NOMO-1 (cell line): ENCODE measurements around the gene MGMT.

Source experiments
- DNase-seq, 2 experiments: peaks; one replicate each; lab custom pipeline; 2025; ENCODE audit not compliant: unreplicated experiment in 2 of 2; lab: John Stamatoyannopoulos, UW

MGMT gene

DNA sequence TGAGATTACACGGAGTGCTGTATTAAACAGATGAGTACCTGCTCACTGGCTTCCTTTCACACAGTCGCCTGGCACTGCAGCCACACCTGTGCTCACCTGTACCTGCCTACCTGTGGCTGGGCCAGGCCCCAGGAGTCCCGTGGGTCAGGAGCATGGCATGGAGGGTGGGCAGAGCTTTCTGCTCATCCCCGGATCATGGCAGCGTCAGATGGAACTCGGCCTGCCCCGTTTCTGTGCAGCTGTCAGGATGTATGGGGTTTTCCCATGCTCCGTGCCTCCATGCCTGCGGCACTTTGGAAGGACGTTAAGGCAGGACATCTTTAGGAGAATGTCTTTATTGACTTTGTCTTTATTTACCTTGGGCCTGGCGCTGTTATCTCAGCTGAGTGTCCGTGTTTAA lies 112.2 kb downstream of the MGMT start:
- DNase-seq, result no peak

DNA sequence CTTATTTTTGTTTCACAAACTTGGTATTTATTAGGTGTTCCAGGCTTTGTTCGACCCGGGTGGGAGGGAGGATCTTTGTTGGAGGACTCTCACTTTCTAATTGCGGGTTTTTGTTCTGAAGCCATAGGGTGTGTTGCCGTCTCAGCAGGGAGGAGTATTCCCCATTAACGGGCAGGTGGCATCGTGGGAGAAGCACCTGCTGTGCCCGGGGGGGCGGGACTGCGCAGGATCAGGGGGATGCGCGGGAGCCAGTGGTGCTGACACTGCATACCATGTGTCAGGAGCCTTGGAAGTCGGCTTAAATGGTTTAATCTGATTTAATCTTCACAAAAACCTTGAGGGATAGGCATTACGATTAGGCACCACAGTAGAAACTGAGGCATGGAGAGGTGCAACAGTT lies 113.0 kb downstream of the MGMT start:
- DNase-seq, result no peak

DNA sequence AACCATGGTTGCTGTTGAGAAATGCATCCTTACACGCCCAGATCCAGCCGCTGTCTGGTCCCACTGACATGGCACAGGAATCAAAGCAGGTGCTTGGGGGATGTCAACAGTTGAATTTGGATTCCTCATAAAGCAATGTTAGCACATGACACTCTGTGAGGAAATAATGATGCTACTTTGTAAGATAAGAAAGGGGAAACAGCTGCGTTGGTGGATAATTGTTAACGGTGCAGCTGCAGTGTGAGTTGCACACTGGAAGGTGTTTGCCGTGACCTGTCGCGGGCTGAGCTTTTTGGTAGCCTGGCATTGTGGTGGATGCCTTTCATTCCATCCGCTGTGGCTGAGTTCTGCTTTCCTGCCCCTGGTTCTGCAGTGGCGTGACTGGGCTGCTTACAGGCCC lies 113.9 kb downstream of the MGMT start:
- DNase-seq, result no peak

DNA sequence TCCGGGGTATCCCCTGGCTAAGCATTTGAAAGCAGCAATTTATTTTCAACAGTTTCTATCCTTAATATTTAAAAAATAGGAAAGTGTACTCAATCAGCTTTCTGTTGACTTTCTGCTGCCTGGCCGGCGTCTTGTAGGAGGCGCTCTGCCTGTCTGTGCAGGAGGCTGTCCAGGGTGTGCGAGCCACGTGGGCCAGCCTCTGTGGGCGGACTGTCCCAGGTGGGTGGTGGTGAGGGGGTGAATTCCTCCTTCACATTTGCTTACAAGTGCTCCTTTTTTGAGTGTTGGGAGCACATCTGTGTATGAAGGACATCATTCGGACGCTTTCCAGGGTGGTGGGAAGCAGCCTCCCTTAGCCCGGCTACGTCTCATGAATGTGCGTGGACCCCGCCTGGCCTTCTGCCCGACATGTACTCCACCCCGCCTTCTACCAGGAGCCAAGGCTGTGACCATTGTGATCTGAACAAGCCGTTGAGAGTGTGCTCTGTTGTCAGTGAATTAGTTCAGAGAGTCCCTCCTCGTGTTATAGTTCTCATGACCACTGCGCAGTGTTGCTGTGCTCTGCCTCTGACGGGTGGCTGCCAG lies 114.9 kb downstream of the MGMT start:
- DNase-seq, result no peak

DNA sequence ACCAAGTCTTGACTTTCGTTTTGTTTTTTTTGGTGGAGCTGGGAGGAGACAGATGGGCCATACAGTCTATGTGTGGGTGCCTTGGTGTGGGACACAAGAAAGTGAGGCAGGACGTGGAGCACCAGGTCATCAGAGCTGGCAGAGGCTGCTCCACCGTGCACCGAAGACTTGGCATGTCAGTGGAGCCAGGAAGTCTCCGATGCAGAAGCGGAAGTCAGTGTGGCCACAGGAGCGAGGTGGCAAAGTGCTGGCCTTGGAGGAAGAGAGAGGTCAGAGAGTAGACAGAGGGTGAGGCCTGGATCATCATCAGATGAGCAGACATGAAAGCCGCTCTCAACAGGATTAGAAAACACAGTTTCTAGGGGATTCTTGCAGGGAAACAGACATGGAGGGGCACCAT lies 116.8 kb downstream of the MGMT start:
- no peak for DNase-seq

DNA sequence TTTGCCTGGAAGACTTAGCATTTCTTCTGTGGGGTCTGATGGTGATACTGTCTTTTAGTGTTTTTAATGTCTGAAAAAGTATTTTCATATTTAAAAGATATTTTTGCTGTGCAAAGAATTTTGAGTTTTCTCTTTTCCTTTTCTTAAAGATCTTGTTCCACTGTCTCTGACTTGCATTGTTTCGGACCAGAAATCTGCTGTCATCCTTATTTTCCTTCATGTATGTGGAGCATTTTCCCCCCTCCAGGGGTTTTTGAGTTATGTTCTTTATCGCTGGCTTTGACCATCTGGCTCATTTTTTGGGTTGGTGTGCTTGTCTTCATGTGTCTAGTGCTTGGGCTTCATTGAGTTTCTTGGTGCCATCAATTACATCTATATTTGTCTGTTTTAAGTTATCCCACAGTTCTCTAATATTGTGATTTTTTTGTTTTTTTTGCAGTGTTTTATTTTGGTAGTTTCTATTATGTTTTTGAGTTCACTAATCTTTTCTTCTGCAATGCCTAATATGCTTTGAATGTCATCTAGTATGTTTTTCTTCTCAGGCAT lies 119.9 kb downstream of the MGMT start:
- no peak for DNase-seq

DNA sequence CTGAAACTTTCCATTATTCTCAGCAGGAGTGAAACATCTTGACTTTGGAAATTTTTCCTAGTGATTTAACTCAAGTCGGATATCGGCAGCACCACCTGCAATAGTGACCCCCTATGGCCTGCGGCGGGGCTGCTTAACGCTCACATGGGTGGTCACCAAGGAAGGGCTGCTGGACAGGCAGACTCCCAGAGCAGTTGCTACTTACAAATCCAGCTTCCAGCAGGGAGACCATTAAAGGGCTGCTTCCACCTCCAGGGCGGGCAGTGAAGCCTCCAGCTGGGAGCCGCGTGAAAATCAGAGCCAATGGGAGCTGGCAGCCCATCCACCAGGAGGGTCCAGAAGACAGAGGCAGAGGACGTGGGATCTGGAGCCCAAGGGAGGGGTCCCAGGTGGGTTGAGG lies 122.5 kb downstream of the MGMT start:
- no peak for DNase-seq

DNA sequence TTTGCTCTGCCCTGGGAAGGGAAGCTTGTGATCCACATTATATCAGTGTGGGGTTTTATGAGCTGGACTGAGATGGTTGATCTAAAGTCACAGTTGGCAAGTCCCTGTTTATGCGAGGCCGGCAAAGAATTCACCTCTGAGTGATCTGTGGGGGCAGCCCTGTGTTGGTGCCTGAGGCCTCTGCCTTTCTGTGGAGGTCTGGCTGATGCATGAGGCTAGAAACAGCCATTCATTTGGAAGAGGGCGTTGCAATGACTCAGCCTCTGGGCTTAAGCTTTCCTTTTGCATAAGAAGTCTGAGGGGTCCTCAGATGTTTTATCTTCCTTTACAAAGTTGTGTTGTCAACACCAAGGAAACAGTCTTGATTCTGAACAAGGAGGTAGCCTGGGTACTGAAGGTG lies 126.9 kb downstream of the MGMT start:
- no peak for DNase-seq

DNA sequence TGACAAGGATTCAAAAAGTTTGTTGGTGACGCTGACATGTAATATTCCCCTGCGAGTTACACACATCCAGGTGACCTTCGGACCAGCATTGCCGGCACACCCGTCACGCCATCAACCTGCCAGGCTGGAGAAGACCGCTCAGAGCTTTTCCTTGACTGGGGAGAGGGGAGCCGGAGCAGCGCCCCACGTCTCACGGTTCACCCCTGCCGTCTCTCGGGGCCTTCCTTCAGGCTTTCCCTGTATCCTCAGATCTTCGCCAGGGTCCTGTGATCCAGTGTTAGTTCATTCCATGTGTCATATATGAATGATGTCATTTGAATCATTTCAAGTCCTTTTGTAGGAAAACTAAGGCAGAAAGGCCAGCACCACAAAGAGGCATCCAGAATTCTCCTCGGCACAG lies 127.8 kb downstream of the MGMT start:
- no peak for DNase-seq

DNA sequence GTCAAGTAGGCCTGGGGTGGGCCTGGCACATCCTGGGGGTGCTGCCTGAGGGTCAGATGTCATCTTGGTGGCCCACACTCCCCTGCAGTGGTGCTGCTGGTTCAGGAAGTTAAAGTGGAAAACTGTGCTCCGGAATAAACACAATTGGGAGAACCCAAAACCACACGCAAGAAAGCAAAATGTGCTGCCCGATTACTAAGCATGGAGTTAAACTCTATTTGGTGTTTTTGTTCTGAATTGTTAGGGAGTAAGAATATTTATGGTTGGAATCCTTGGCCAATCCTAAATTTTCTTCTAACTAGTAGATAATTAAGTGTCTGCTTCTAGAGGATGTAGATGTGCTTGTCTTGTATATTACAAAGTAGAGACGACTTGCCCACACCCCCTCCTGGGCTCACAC lies 131.4 kb downstream of the MGMT start:
- DNase-seq, result no peak

DNA sequence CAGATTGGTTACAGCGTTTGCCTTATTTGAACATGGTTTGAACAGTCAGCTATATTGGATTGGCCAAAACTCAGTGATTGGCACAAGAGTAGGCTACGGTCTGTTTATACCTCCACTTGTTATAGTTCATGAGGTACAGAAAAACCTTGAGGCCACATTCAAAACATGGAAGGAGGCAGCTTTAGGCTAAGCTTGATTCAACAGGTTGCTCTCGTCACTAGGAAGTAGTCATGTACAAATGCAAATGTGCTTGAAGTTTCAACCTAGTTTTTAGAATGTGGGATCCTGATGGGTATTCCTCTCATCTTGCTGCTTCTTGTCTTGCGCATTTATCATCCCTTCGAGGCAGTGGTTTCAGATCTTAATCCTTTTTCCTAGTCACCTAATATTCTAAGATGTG lies 132.1 kb downstream of the MGMT start:
- DNase-seq, result no peak

DNA sequence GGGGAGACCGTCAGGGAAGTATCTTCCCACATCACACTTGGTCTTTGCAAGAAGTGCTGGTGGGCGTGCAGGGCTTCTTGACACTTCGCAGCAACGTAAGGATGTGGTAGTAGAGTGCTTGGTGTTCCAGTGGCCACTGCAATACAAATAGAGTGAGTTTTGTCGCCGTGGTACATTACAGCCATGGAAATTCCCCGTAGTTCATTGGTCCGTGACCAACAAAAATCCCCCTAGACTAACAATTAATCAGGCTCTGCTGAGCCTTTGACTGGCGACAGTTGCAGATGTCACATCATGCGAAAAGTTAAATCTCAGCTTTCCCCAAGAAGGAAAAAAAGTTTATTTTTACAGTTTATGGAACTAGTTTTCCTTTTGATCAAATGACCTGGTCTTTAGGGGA lies 134.7 kb downstream of the MGMT start:
- DNase-seq, result no peak

DNA sequence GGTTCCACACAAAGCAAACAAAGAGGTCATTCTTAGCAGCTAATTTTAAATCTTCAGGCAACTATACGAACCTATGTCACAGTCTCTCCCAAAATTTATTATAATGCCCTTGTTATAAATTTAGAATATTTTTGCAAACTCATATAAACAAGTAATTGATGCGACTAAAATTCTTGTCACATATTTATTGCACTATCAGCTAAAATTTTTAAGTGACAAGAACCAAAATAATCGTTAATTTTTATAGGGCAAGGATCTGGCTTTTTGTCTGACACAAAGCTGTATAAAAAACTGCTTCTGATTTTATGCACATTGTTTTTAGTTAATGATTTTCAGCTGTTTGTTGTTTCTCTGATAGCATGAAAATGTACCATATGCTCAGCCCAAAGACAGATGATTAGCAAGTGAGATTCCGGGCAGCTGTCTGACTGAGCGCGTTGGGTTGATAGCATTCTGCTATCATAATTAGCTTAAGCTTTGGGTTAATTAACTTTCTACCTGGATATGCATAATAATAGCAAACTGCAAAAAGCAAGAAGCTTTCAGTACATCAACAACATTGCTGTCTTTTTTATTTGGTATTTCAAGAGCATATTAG lies 136.0 kb downstream of the MGMT start:
- DNase-seq, result no peak

DNA sequence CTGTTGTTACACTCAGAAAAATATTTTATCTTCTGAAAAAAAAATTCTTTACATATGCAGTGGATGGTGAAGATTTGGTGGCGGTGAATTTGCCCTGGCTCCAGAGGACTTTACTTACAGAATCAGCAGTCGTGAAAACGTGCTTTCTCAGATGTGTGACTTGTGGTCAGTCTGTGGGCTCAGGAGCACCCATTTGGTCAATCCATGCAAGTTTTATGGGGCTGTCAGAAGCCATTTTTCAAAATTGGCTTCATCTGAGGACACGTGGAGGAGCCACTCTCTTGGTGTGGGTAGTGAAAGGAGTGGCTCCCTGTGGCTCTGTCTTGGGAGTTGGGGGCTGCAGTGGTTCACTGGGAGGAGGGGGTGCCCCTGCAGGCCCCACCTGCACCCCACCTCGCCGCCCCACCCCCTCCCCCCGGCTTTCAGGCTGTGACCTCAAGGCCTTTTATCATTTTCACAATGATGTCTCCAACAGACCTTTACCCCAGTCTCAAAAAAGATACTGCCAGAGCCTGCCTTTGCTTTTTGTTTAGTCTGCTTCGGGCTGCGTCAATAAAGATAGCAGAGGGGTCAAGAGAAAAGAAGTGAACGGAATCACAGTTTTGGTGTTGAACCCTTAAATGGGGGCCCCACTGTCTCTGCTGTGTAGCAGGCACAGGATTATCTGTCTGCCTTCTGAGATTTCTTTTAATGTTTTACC lies 137.4 kb downstream of the MGMT start:
- DNase-seq, result no peak

DNA sequence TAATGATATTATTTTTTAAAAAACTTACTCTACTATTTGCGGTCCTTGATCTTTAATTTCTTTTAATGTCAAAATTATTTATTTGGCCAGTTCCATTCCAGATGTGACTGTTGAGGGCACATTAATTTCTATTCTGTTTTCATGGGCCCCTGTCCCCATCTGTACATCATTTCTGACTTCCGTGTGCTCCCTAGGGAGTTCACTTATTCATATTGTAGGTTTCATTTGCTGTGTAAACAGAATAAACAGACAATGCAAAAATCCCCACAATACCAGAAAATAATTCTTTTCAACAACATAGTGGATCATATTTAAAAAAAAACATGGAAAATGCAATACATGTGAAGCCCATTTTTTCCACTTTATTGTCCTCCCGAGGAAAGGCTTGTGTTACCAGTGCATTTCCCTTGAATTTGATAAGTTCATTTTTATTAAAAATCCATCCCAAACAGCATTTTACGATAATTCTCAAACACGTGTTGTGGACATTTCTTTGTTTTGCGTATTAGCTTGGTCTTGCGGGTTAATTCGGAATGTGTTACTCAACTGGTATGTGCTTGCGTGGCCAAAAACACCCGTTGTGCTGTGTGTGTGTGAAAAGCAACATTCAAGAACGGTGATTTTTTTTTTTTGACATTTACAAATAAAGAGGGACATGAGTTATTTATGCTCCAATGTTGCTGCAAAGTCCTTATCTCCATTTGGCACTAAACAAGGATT lies 138.4 kb downstream of the MGMT start:
- no peak for DNase-seq

DNA sequence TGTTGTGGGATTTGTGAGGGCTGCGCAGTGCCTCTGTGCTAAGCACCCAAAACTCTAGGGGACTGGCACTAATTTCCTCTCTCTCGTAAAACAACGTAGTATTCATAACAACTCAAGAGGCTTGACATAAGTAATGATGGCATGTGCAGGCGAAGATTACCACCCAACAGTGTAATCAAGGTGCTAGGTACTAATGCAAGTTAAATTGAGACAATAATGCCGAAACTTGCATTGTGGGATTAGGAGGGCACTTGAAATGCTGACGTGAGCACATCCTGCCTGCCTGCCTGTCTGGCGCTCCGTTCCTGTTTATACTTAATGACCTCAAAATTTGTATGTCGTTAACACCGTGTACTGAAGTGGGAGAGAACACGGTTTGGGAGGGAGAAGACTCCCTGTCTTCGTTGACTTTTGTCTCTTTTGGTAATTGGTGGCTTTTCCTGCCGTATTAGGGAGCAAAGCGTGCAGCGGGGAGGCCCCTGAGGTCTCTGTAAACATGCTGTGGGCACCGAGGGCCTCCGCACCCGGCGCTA lies 139.0 kb downstream of the MGMT start:
- DNase-seq, result no peak

DNA sequence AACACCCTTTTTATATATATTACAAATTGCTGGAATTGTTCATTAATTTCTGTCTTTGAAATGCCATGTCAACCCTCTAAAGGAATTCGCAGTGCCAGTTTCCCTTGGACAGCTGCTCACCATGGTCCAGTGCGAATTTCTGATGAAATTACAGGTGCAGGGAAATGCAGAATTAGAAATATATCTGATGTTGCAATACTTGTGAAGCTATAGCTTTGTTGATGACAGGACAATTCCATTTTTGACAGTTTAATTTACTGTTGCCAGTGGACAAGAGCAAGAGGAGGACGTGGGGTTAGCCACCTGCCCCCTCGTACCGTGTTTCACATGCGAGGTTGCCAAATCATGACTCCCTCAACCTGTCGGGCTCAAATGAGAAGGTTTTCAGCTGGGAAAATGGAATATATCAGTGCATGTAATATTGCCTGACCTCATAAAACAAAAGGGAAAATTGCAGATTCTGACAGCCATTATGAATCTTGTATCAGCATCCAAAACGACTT lies 140.6 kb downstream of the MGMT start:
- no peak for DNase-seq

DNA sequence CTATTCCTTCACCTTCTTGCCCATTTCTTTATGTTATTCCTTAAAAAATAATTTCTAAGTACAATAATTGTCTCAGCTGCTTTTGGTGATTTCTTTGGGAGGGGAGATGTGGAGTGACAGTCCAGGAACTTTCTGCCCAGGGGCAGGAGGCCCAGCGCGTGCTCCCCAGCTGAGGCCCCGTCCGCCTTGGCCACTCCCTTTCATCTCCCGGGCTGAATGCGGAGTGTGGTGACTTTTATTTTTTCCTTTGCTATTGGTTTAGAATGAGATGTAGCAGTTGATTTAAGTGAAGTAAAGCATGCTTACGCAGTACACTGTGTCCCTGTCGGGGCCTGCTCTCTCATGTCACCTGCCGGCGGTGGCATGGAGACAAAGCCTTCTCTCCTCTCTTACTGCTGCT lies 141.6 kb downstream of the MGMT start:
- DNase-seq, result no peak

DNA sequence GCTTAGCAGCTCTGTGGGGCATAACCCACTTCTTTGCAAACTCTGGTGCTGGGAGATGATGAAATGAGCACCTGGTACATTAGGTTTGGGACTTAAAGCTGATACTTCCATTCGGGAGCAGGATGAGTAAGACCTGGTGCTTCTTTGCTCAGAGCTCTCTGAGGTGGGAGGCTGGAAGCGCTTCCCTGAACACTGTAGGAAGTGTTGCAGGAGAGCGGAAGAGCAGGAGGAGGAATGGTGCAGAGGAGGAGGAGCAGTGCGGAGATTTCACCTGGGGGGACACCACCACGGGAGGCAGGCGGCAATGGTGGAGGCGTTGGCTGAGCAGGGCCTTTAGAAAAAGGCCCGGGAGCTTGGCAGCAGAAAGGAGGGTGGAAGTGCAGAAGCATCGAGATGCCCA lies 142.5 kb downstream of the MGMT start:
- DNase-seq, result no peak

DNA sequence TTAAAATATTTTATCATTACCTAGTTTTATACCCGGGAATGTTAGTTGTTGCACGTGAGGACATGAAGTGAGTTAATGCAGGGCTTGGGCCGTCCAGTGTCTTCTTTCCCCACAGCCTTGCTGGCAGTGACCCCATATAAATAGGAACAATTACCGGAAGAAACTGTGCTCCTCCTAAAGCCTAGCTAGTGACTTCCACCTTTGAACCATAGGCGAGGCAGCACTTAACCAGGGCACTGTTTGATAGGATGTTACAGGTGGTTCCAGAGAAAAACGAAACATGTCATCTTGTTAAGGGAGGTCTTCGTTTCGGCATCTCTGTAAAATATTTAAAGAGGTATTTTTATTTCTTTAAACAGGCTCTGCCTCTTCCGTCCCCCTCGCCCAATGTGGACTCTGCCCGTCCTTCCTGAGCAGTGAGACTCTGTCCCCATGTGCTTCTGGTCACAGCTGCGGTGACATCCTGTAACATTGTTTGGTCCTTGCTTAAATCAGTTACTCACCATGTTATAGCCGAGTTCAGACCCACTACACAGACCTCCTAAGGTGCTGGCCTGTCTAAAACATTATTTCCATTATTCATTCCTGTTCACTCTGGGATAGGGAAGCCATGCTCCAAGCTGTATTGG lies 145.6 kb downstream of the MGMT start:
- no peak for DNase-seq
